Spleen (tissue), 11 donors: ENCODE data around the gene TRPC3. TPM values are rescaled to one million over a fixed set of nuclear protein-coding genes. Genes with fewer than 3 reads are reported as not detected.

ENCODE experiments used
- DNase-seq: peaks from one replicate; pipeline ENCODE4 v3.0.0-alpha.2; 2020
- H3K27ac ChIP-seq, 8 donors: fragments of 200-600 bp; sonication (generic) in 7 of 8; 1 replicate in 4 of 8; 2 replicates in 4 of 8; pipeline versions ENCODE4 v1.5.0 to v1.8.0; 2016 to 2021; ENCODE audit warnings: inconsistent platforms in 4 of 8, mild to moderate bottlenecking in 4 of 8, moderate library complexity in 1 of 8
- H3K27me3 ChIP-seq, 7 donors: fragments of 200-600 bp; sonication (generic) in 6 of 7; replicated peaks in 1 of 7; 1 replicate in 4 of 7; 2 replicates in 3 of 7; pipeline versions ENCODE4 v1.5.0 to v1.8.0; 2016 to 2021; ENCODE audit warnings: inconsistent platforms in 3 of 7, mild to moderate bottlenecking in 1 of 7
- H3K36me3 ChIP-seq, 6 donors: fragments of 200-600 bp; sonication (generic) in 5 of 6; 1 replicate in 4 of 6; 2 replicates in 2 of 6; pipeline versions ENCODE4 v1.5.0 to v1.8.0; 2016 to 2021; ENCODE audit warnings: inconsistent platforms in 2 of 6
- H3K4me1 ChIP-seq, 6 donors: fragments of 200-600 bp; sonication (generic) in 5 of 6; 1 replicate in 3 of 6; 2 replicates in 3 of 6; pipeline versions ENCODE4 v1.5.0 to v1.8.0; 2016 to 2021; ENCODE audit warnings: inconsistent platforms in 3 of 6
- H3K4me3 ChIP-seq, 8 donors: fragments of 200-600 bp; sonication (generic) in 7 of 8; 1 replicate in 4 of 8; 2 replicates in 4 of 8; pipeline versions ENCODE4 v1.5.0 to v1.8.0; 2016 to 2021; ENCODE audit warnings: inconsistent platforms in 4 of 8, mild to moderate bottlenecking in 4 of 8, moderate library complexity in 2 of 8
- H3K9me3 ChIP-seq, 8 donors: fragments of 200-600 bp; sonication (generic) in 7 of 8; 1 replicate in 4 of 8; 2 replicates in 4 of 8; pipeline versions ENCODE4 v1.5.0 to v1.8.0; 2016 to 2021; ENCODE audit warnings: inconsistent platforms in 4 of 8
- CTCF ChIP-seq, 11 experiments: fragments of 200-600 bp in 7 of 11; fragments of 450-650 bp in 4 of 11; sonication (generic) in 4 of 11; IDR thresholded peaks in 8 of 11; conservative IDR thresholded peaks in 3 of 11; 1 replicate in 7 of 11; 2 replicates in 4 of 11; pipeline versions ENCODE4 v1.4.0 to v1.8.0; 2016 to 2021; ENCODE audit warnings: antibody characterized with exemption in 11 of 11, inconsistent platforms in 4 of 11, mild to moderate bottlenecking in 1 of 11
- POLR2A ChIP-seq, 3 donors: fragments of 450-650 bp; IDR thresholded peaks; one replicate each; pipeline ENCODE4 v1.5.1; 2017; ENCODE audit warnings: antibody characterized with exemption in 3 of 3, mild to moderate bottlenecking in 1 of 3
- POLR2AphosphoS5 ChIP-seq, 3 donors: sonication (generic); formaldehyde crosslinking; IDR thresholded peaks; one replicate each; pipeline ENCODE4 v1.5.1; 2017; ENCODE audit warnings: antibody characterized with exemption in 3 of 3
- WGBS, 5 donors: extraction: QIAGEN DNeasy Blood & Tissue Kit in 3 of 5; methylation state at CpG; one replicate each; pipeline versions ENCODE4 v1.1.5 to v1.1.7; 2013 to 2018; 5-methylcytosine and 5-hydroxymethylcytosine counted together
- intact Hi-C: fragments of 100-400 bp; cut with DNase I; formaldehyde crosslinking; loops from one replicate; pipeline ENCODE4 v1.15.0; 2023; ENCODE audit warnings: low total_unique reads
- polyA plus RNA-seq, 3 donors: library from polyadenylated mRNA; stranded (reverse); fragments of 200-250 nt; gene quantifications; one replicate each; pipeline ENCODE4 v1.2.1, GENCODE V29; 2013
- total RNA-seq, 7 donors: library from RNA; depleted of rRNA in 3 of 7; stranded (reverse); fragments of >200 nt in 3 of 7; fragmentation: NEBNext Ultra II Directional in 4 of 7; extraction: Animal tissue kit (Norgen Biotek cat#: 25700) in 4 of 7; gene quantifications; one replicate each; pipeline versions ENCODE4 v1.1.0 to v1.2.1, GENCODE V29; 2016 to 2021
- donor health status: healthy with polysubstance abuse.
- donor health status: DM: no; HTN: no; CAD: no; lungs with moderate emphysema.
- donor health status: DM: no; HTN: no; CAD: no.
- donor health status: Bipolar disorder and iron deficiency.
- donor health status: healthy.
- donor health status: DM: no; HTN: no; CAD: no.
- donor health status: DM: yes; HTN: yes; CAD: no.

The TRPC3 gene
- total and polyA plus RNA-seq, 10 donors: 0.04 to 0.83 (median 0.24) TPM

- Histone ChIP-seq H3K4me3 (no peak overlapping the region), H3K4me1 (peaks cover 0 to 5% (median 0%) of the 10 kb centered on the region in 6 donors), H3K27ac (no peak overlapping the region), H3K9me3 (no peaks in the 10 kb centered on the region), H3K36me3 (no peaks in the 10 kb centered on the region), H3K27me3 (no peaks in the 10 kb centered on the region)
- peak; percentile 78 for DNase-seq
- TF ChIP-seq POLR2A (IDR thresholded peaks at IDR 0.05): no peak
- no peak for TF ChIP-seq CTCF (IDR thresholded peaks at IDR 0.05 in 8 of 11, conservative IDR thresholded peaks at IDR 0.05 in 3 of 11)
- no peak for TF ChIP-seq POLR2AphosphoS5 (IDR thresholded peaks at IDR 0.05)
- WGBS, 5 donors: 20 to 40% (median 35%) methylated on average over 6 of the region's 6 CpGs
- intact Hi-C loops: no loop called here
These were observed 53.7 kb downstream of the TRPC3 start for GRCh38 chr4:121898150-121898549.

- no peaks in the 10 kb centered on the region for H3K36me3 ChIP-seq
- H3K9me3 ChIP-seq: no peaks in the 10 kb centered on the region
- peaks cover 0 to 9% (median 0%) of the 10 kb centered on the region in 7 donors for H3K27me3 ChIP-seq
- H3K4me1 ChIP-seq: no peaks in the 10 kb centered on the region
- no peak overlapping the region for H3K27ac ChIP-seq
- intact Hi-C loops: no loop called here
- 96 to 98% (median 96%) methylated on average over 1 of the region's 1 CpG for WGBS, 5 donors
- no peak for DNase-seq
- TF ChIP-seq POLR2A (IDR thresholded peaks at IDR 0.05): no peak
- no peak for TF ChIP-seq CTCF (IDR thresholded peaks at IDR 0.05 in 8 of 11, conservative IDR thresholded peaks at IDR 0.05 in 3 of 11)
- TF ChIP-seq POLR2AphosphoS5 (IDR thresholded peaks at IDR 0.05): no peak
- H3K4me3 ChIP-seq: no peak overlapping the region
These were observed 63.7 kb downstream of the TRPC3 start for GRCh38 chr4:121888134-121888533.

GRCh38 chr4:121885115-121885514 lies 66.7 kb downstream of the TRPC3 start:
- DNase-seq: no peak
- Histone ChIP-seq H3K27ac (no peak overlapping the region), H3K4me1 (no peaks in the 10 kb centered on the region), H3K27me3 (peaks cover 0 to 9% (median 0%) of the 10 kb centered on the region in 7 donors), H3K4me3 (no peak overlapping the region), H3K36me3 (no peaks in the 10 kb centered on the region), H3K9me3 (no peaks in the 10 kb centered on the region)
- WGBS, 5 donors: 71 to 93% (median 85%) methylated on average over 2 of the region's 2 CpGs
- TF ChIP-seq CTCF (IDR thresholded peaks at IDR 0.05 in 8 of 11, conservative IDR thresholded peaks at IDR 0.05 in 3 of 11): no peak
- TF ChIP-seq POLR2AphosphoS5 (IDR thresholded peaks at IDR 0.05): no peak
- TF ChIP-seq POLR2A (IDR thresholded peaks at IDR 0.05): no peak
- intact Hi-C loops: no loop called here

- Histone ChIP-seq H3K27ac (no peak overlapping the region), H3K4me3 (no peak overlapping the region), H3K4me1 (no peaks in the 10 kb centered on the region), H3K27me3 (peaks cover 0 to 15% (median 0%) of the 10 kb centered on the region in 7 donors), H3K36me3 (no peaks in the 10 kb centered on the region), H3K9me3 (no peaks in the 10 kb centered on the region)
- intact Hi-C loops: no loop called here
- 47 to 67% (median 59%) methylated on average over 3 of the region's 3 CpGs for WGBS, 5 donors
- no peak for DNase-seq
- TF ChIP-seq POLR2A (IDR thresholded peaks at IDR 0.05) (no peak), CTCF (IDR thresholded peaks at IDR 0.05 in 8 of 11, conservative IDR thresholded peaks at IDR 0.05 in 3 of 11) (no peak), POLR2AphosphoS5 (IDR thresholded peaks at IDR 0.05) (no peak)
These were observed 70.7 kb downstream of the TRPC3 start for GRCh38 chr4:121881158-121881557.
